ENCODE results near the gene GCSAM. TPM values are rescaled to one million over a fixed set of nuclear protein-coding genes. Genes with fewer than 3 reads are reported as not detected.

The GCSAM gene
- total and polyA plus RNA-seq, 9 donors, result 0.11 to 0.83 (median 0.18) TPM; not detected in 5

DNA sequence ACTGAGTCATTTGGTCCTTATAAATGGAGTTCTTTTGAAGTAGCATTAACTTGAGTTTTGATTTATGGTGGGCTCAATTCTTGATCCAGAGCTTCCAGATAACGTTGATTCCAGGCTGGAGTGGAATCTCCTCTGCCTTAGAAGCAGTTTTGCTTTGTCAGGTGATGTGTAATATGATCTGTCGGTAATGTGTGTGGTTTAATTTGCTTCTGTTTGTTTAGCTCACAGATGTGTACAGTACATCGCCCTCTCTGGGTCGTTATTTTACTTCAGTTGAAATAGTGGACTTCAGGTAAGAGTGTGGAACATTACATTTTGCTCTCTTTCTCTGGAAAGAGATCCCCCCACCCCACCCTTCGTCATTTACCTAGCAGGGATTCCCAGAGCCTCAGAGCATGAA is 23.7 kb downstream of the GCSAM start:
- Histone ChIP-seq H3K36me3 (no peaks in the 10 kb centered on the region), H3K9me3 (no peaks in the 10 kb centered on the region), H3K27ac (no peak overlapping the region), H3K27me3 (no peaks in the 10 kb centered on the region), H3K4me3 (no peak overlapping the region), H3K4me1 (ENCODE audit: insufficient read depth) (no peaks in the 10 kb centered on the region)
- TF ChIP-seq EP300 (IDR thresholded peaks at IDR 0.05) (no peak), POLR2A (IDR thresholded peaks at IDR 0.05) (no peak)
- TF ChIP-seq, protein P1, sequence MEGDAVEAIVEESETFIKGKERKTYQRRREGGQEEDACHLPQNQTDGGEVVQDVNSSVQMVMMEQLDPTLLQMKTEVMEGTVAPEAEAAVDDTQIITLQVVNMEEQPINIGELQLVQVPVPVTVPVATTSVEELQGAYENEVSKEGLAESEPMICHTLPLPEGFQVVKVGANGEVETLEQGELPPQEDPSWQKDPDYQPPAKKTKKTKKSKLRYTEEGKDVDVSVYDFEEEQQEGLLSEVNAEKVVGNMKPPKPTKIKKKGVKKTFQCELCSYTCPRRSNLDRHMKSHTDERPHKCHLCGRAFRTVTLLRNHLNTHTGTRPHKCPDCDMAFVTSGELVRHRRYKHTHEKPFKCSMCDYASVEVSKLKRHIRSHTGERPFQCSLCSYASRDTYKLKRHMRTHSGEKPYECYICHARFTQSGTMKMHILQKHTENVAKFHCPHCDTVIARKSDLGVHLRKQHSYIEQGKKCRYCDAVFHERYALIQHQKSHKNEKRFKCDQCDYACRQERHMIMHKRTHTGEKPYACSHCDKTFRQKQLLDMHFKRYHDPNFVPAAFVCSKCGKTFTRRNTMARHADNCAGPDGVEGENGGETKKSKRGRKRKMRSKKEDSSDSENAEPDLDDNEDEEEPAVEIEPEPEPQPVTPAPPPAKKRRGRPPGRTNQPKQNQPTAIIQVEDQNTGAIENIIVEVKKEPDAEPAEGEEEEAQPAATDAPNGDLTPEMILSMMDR (IDR thresholded peaks at IDR 0.05), result no peak
- intact Hi-C loops (cut with DNase I), result no loop called here
- DNase-seq, result no peak
- WGBS, 3 donors, result 53 to 65% (median 54%) methylated on average over 5 of the region's 5 CpGs

DNA sequence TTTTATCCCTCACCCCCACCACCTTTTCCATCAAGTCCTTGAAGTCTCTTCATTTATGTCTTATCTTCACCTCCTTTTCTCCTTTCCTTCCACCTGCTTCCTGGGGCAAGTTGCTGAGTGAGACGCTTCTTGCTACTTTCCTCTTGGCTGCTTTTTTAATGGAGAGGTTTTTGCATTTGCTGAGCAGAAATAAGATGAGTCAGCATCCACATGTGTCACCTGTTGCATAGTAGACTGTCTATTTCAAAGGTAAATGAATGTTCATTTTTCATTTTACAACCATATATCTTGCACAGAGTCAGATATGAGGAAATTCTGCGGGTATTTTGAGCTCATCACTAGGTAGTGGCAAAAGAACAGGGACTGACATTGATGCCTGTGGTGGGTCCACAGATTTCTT is 28.3 kb downstream of the GCSAM start:
- TF ChIP-seq EP300 (IDR thresholded peaks at IDR 0.05) (no peak), POLR2A (IDR thresholded peaks at IDR 0.05) (no peak)
- TF ChIP-seq, protein P1 (IDR thresholded peaks at IDR 0.05), result no peak
- DNase-seq, result no peak
- Histone ChIP-seq H3K4me1 (ENCODE audit: insufficient read depth) (no peaks in the 10 kb centered on the region), H3K27ac (no peak overlapping the region), H3K4me3 (no peak overlapping the region), H3K36me3 (no peaks in the 10 kb centered on the region), H3K9me3 (no peaks in the 10 kb centered on the region), H3K27me3 (no peaks in the 10 kb centered on the region)
- WGBS, 3 donors, result 95 to 97% (median 96%) methylated on average over 2 of the region's 2 CpGs
- intact Hi-C loops (cut with DNase I), result no loop called here

DNA sequence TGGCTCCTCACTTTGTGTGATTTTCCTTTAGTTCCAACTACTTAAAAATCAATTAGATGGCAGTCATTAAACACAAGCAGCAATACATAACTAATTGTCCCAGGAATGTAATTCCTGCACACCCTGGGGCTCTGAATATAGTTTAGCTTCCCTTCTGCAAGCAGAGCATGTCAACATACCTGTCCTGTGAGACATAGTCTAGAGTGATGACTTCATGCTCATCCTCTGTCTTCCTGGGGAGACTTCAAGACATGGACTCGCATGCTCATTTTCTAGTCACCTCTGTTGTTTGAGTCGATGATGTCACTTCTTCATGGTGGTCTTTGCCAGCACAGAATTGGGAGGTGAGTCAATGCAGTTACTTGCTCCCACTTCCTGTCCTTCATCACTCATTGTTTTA is 31.1 kb downstream of the GCSAM start:
- Histone ChIP-seq H3K36me3 (no peaks in the 10 kb centered on the region), H3K4me1 (ENCODE audit: insufficient read depth) (no peaks in the 10 kb centered on the region), H3K27me3 (no peaks in the 10 kb centered on the region), H3K27ac (no peak overlapping the region), H3K4me3 (no peak overlapping the region), H3K9me3 (no peaks in the 10 kb centered on the region)
- WGBS, 3 donors, result 87 to 91% (median 88%) methylated on average over 2 of the region's 2 CpGs
- no peak for DNase-seq
- TF ChIP-seq POLR2A (IDR thresholded peaks at IDR 0.05), result no peak
- TF ChIP-seq, protein P1 (IDR thresholded peaks at IDR 0.05), result no peak
- no peak for TF ChIP-seq EP300 (IDR thresholded peaks at IDR 0.05)
- intact Hi-C loops (cut with DNase I), result no loop called here

DNA sequence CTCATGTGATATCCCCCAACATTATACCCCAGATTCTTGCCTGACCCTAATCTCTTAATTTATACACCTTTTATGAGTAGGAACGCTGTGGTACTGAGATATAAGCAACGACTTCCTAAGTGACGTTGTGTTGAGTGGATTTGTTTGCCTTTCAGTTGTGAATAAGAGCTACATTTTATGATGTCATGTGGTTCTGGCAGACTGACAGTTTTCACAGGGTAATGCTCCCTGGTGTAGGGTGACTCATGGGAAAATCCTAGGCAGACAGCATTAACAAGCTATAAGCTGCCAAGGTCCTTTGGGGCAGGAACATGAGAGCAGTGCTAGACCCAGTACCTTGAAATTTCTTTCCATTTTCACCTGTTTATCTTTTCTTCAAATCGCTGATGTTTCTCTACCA is 35.7 kb downstream of the GCSAM start:
- no peak for TF ChIP-seq POLR2A (IDR thresholded peaks at IDR 0.05)
- TF ChIP-seq, protein P1 (IDR thresholded peaks at IDR 0.05), result no peak
- TF ChIP-seq EP300 (IDR thresholded peaks at IDR 0.05), result no peak
- Histone ChIP-seq H3K27me3 (no peaks in the 10 kb centered on the region), H3K4me3 (no peak overlapping the region), H3K27ac (no peak overlapping the region), H3K36me3 (no peaks in the 10 kb centered on the region), H3K4me1 (ENCODE audit: insufficient read depth) (no peaks in the 10 kb centered on the region), H3K9me3 (no peaks in the 10 kb centered on the region)
- no peak for DNase-seq
- 51 to 59% (median 53%) methylated on average over 4 of the region's 4 CpGs for WGBS, 3 donors
- intact Hi-C loops (cut with DNase I), result no loop called here

DNA sequence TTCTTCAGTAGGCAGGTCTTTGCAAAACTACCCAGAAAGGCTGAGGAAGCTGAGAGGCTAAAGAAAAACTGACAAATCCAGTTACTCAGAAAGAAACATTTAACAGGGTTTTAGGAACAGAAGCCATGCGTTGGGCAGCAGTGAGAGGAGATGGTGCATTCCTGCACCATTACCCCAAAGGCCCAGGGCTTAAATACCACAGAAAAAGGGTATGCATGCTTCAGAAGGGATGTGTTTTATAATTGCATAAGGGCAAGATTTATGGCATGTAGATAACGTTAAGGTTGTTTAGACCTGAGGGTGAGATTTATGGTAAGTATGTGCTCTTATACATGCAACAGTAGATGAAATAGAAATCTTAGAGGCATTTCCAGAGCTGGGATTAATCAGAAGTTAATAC is 36.9 kb downstream of the GCSAM start:
- Histone ChIP-seq H3K27ac (no peak overlapping the region), H3K4me1 (ENCODE audit: insufficient read depth) (no peaks in the 10 kb centered on the region), H3K27me3 (no peaks in the 10 kb centered on the region), H3K4me3 (no peak overlapping the region), H3K36me3 (no peaks in the 10 kb centered on the region), H3K9me3 (no peaks in the 10 kb centered on the region)
- no peak for DNase-seq
- intact Hi-C loops (cut with DNase I), result no loop called here
- 31 to 46% (median 40%) methylated on average over 2 of the region's 2 CpGs for WGBS, 3 donors
- TF ChIP-seq EP300 (IDR thresholded peaks at IDR 0.05), result no peak
- TF ChIP-seq POLR2A (IDR thresholded peaks at IDR 0.05), result no peak
- TF ChIP-seq, protein P1 (IDR thresholded peaks at IDR 0.05), result no peak

Measured in ovary (tissue), 9 donors.